Neuronal stem cell (in vitro differentiated cells): ENCODE data around the gene PRR5.
A peak's percentile ranks its signal among the peaks of the same experiment; 100 is the strongest.

ENCODE experiments used
- DNase-seq: peaks from one replicate; pipeline ENCODE4 v3.0.0-alpha.2; 2013; ENCODE audit warnings: low spot score
- H2AFZ ChIP-seq: one replicate; pipeline ENCODE4 v1.6.1; 2013; ENCODE audit warnings: mild to moderate bottlenecking, low read length, inconsistent platforms
- H2AK5ac ChIP-seq: 2 replicates; pipeline ENCODE4 v1.6.1; 2013; ENCODE audit warnings: low read depth, mild to moderate bottlenecking, inconsistent platforms, low read length, moderate library complexity, mixed read lengths
- H2BK120ac ChIP-seq: 2 replicates; pipeline ENCODE4 v1.6.1; 2013; ENCODE audit warnings: low read depth, mild to moderate bottlenecking, inconsistent platforms, low read length, moderate library complexity, mixed read lengths
- H2BK12ac ChIP-seq: one replicate; pipeline ENCODE4 v1.6.1; 2013; ENCODE audit warnings: low read length, inconsistent platforms
- H2BK15ac ChIP-seq: 2 replicates; pipeline ENCODE4 v1.6.1; 2013; ENCODE audit warnings: mild to moderate bottlenecking, low read length, inconsistent platforms, mixed read lengths
- H2BK5ac ChIP-seq: one replicate; pipeline ENCODE4 v1.6.1; 2013; ENCODE audit warnings: inconsistent platforms, mild to moderate bottlenecking, low read length, moderate library complexity
- H3K14ac ChIP-seq: one replicate; pipeline ENCODE4 v1.6.1; 2013; ENCODE audit warnings: low read length, inconsistent platforms
- H3K18ac ChIP-seq: 2 replicates; pipeline ENCODE4 v1.6.1; 2013; ENCODE audit warnings: low read length, inconsistent platforms
- H3K23ac ChIP-seq: 2 replicates; pipeline ENCODE4 v1.6.1; 2013; ENCODE audit warnings: low read depth, mild to moderate bottlenecking, mixed read lengths, low read length, inconsistent platforms; ENCODE audit not compliant: poor library complexity
- H3K27ac ChIP-seq: replicated peaks from 3 replicates; pipeline ENCODE4 v1.5.1; 2013; ENCODE audit warnings: low read length, inconsistent platforms
- H3K27me3 ChIP-seq, 3 experiments: 2 replicates each; pipeline ENCODE4 v1.6.1; 2013; ENCODE audit warnings: low read length in 3 of 3, mild to moderate bottlenecking in 2 of 3, inconsistent platforms in 1 of 3, low read depth in 1 of 3, mixed read lengths in 1 of 3, moderate library complexity in 1 of 3; ENCODE audit not compliant: control insufficient read depth in 3 of 3, insufficient read depth in 3 of 3
- H3K36me3 ChIP-seq, 2 donors: replicated peaks in 1 of 2; 2 replicates each; pipeline ENCODE4 v1.6.1; 2013; ENCODE audit warnings: low read length in 2 of 2; ENCODE audit not compliant: control insufficient read depth in 2 of 2, insufficient read depth in 2 of 2
- H3K4ac ChIP-seq: 2 replicates; pipeline ENCODE4 v1.6.1; 2013; ENCODE audit warnings: inconsistent platforms, mild to moderate bottlenecking, low read length, moderate library complexity
- H3K4me1 ChIP-seq, 2 donors: 1 replicate in 1 of 2; 2 replicates in 1 of 2; pipeline ENCODE4 v1.6.1; 2013; ENCODE audit warnings: low read length in 2 of 2, low read depth in 1 of 2; ENCODE audit not compliant: control insufficient read depth in 2 of 2, insufficient read depth in 1 of 2
- H3K4me2 ChIP-seq: one replicate; pipeline ENCODE4 v1.6.1; 2013; ENCODE audit warnings: mild to moderate bottlenecking, low read length, inconsistent platforms; ENCODE audit not compliant: insufficient read depth, poor library complexity, severe bottlenecking
- H3K4me3 ChIP-seq, 2 donors: 2 replicates each; pipeline ENCODE4 v1.5.1; 2013; ENCODE audit warnings: low read length in 2 of 2, mild to moderate bottlenecking in 2 of 2, inconsistent platforms in 1 of 2, moderate library complexity in 1 of 2
- H3K79me1 ChIP-seq: one replicate; pipeline ENCODE4 v1.6.1; 2013; ENCODE audit warnings: low read depth, mild to moderate bottlenecking, inconsistent platforms, low read length, moderate library complexity
- H3K9ac ChIP-seq: one replicate; pipeline ENCODE4 v1.6.1; 2013; ENCODE audit warnings: mild to moderate bottlenecking, low read depth, low read length, inconsistent platforms; ENCODE audit not compliant: poor library complexity
- H3K9me3 ChIP-seq, 2 donors: replicated peaks in 1 of 2; 2 replicates each; pipeline versions ENCODE3 to v1.6.1; 2013; ENCODE audit warnings: low read length in 2 of 2, mild to moderate bottlenecking in 2 of 2, inconsistent platforms in 1 of 2, low read depth in 1 of 2, mixed read lengths in 1 of 2, moderate library complexity in 1 of 2; ENCODE audit not compliant: control insufficient read depth in 2 of 2, insufficient read depth in 1 of 2
- H4K8ac ChIP-seq: one replicate; pipeline ENCODE4 v1.6.1; 2013; ENCODE audit warnings: low read depth, mild to moderate bottlenecking, inconsistent platforms, low read length, moderate library complexity
- H4K91ac ChIP-seq: one replicate; pipeline ENCODE4 v1.6.1; 2013; ENCODE audit warnings: low read length, low read depth, mild to moderate bottlenecking, inconsistent platforms; ENCODE audit not compliant: poor library complexity
- WGBS, 2 donors: extraction: QIAGEN DNeasy Blood & Tissue Kit; methylation state at CpG; one replicate each; pipeline ENCODE4 v1.1.7; 2013; ENCODE audit warnings: missing lambda C conversion rate in 2 of 2, mixed read lengths in 1 of 2; ENCODE audit not compliant: insufficient read length in 2 of 2, insufficient replicate concordance in 1 of 2; ENCODE audit errors: extremely low coverage in 2 of 2; 5-methylcytosine and 5-hydroxymethylcytosine counted together

The PRR5 gene

DNA sequence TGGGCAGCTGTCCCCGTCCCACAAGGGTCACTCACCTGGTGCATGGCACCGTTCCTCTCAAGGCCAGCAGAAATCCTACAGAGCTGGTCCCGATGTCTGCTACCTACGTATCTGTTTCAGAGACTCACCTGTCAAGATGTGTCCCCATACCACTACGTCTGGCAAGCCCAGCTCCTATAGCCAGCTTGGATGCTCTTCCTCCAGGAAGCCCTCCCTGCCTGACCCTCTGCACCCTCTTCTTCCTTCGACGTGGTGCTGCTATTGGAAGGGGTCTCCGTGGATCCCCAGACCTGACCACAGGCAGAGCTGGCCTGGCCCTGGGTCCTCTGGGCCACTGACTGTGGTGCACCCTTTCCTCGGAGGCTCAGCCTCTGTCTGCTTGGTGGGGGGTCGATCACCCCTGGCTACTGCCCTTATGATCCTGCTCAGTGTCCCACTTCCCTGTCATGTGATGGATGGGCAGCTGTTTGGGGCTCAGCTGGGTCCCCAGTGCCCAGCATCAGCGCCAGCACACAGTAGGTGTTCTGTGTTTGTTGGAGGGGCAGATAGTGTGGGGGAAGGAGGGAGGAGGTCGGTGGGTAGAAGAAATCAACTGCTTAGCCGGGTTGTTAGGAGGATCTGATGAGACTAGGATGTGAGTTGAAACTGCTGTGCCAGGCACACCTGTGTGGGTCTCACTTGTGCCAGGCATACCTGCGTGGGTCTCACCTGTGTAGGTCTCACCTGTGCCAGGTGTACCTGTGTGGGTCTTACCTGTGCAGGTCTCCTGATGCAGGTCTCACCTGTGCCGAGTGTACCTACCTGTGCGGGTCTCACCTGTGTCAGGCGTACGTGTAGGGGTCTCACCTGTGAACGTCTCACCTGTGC is 28.7 kb downstream of the PRR5 start:
- peak overlapping the region; percentile 32 for H3K9ac ChIP-seq
- no peak overlapping the region for H3K14ac ChIP-seq
- H3K36me3 ChIP-seq, result peaks cover 0 to 6% of the 10 kb centered on the region in 2 donors
- H3K9me3 ChIP-seq, result peaks cover 0 to 6% of the 10 kb centered on the region in 2 donors
- H2AFZ ChIP-seq, result peak overlapping the region; percentile 88
- H3K27ac ChIP-seq, result peak overlapping the region; percentile 44
- H3K4ac ChIP-seq, result no peak overlapping the region
- H3K18ac ChIP-seq, result peak overlapping the region; percentile 56
- H2BK15ac ChIP-seq, result no peak overlapping the region
- H4K8ac ChIP-seq, result no peak overlapping the region
- no peak overlapping the region for H2AK5ac ChIP-seq
- peaks cover 6% of the 10 kb centered on the region for H3K79me1 ChIP-seq
- no peak overlapping the region for H3K4me2 ChIP-seq
- H3K23ac ChIP-seq, result no peak overlapping the region
- peaks cover 0 to 8% (median 0%) of the 10 kb centered on the region in 3 experiments for H3K27me3 ChIP-seq
- DNase-seq, result no peak
- H3K4me1 ChIP-seq, result peaks cover 9 to 18% of the 10 kb centered on the region in 2 donors
- no peak overlapping the region for H2BK12ac ChIP-seq
- peak overlapping the region in 1 of 2 donors; percentile 49 for H3K4me3 ChIP-seq
- H4K91ac ChIP-seq, result no peak overlapping the region
- H2BK5ac ChIP-seq, result peak overlapping the region; percentile 4
- 100% methylated on average over 1 of the region's 19 CpGs; no CpG with 5 or more reads in 1 of the 2 donors for WGBS, 2 donors
- H2BK120ac ChIP-seq, result no peak overlapping the region

DNA sequence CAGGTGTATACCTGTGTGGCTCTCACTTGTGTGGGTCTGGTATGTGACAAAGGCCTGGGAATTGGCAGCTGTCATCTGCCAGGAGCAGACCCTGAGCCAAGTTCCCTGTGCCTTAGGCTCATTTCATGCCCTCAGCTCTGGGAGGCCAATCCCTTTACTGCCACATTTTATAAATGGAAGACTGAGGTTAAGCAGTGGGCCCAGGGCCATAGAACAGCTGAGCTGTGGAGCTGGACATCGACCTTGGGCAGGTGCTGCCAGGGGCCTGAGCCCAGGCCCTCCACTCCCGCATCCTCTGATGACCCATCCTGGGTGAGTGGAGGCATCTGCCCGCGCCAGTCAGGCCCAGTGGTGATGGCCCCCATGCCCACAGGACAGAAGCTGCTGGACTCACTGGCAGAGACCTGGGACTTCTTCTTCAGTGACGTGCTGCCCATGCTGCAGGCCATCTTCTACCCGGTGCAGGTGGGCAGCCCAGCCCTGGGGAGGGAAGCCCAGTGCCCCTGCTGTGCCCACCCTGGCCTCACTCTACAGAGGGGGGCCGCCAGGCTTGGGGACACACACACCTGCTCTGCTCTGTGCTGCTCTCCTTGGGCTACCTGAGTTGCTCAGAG is 29.5 kb downstream of the PRR5 start:
- Histone ChIP-seq H3K4me1 (peaks cover 9 to 18% of the 10 kb centered on the region in 2 donors), H3K36me3 (peaks cover 0 to 6% of the 10 kb centered on the region in 2 donors), H2BK15ac (no peak overlapping the region), H2AFZ (no peak overlapping the region), H3K23ac (peak overlapping the region; percentile 69), H3K27me3 (peaks cover 0 to 8% (median 0%) of the 10 kb centered on the region in 3 experiments), H3K18ac (peak overlapping the region; percentile 72), H3K4me2 (no peak overlapping the region), H2BK12ac (no peak overlapping the region), H3K27ac (no peak overlapping the region), H3K9ac (peak overlapping the region; percentile 75), H3K4ac (no peak overlapping the region), H2BK120ac (peak overlapping the region; percentile 16), H2AK5ac (peak overlapping the region; percentile 91), H4K91ac (no peak overlapping the region), H3K4me3 (peak overlapping the region in 1 of 2 donors; percentile 49), H4K8ac (no peak overlapping the region), H3K9me3 (peaks cover 0 to 6% of the 10 kb centered on the region in 2 donors), H3K14ac (peak overlapping the region; percentile 47), H2BK5ac (peak overlapping the region; percentile 72), H3K79me1 (peaks cover 6% of the 10 kb centered on the region)
- DNase-seq, result no peak
- WGBS, 2 donors, result no CpG with 5 or more reads among the region's 7 CpGs

DNA sequence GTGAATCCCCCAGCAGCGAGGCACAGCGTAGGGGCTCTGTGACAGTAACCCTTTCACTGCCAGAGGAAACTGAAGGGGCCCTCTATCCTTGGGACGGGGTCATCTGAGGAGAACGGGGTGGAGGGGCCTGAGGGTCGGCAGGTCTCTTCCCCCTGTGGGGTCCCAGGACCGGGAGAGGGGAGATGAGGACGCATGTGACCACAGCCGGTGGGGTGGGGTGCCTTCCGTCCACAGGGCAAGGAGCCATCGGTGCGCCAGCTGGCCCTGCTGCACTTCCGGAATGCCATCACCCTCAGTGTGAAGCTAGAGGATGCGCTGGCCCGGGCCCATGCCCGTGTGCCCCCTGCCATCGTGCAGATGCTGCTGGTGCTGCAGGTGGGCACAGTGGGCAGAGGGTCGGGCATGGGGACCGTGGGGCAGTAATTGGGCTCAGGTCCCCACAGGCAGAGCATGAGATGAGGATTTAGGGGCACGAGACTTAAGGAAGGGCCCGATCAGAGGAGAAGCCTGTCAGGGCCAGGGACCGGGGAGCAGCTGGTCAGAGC is 30.1 kb downstream of the PRR5 start:
- Histone ChIP-seq H3K79me1 (peaks cover 5% of the 10 kb centered on the region), H3K9ac (peak overlapping the region; percentile 75), H2AK5ac (peak overlapping the region; percentile 91), H4K91ac (peak overlapping the region; percentile 83), H2AFZ (no peak overlapping the region), H3K14ac (peak overlapping the region; percentile 47), H3K23ac (peak overlapping the region; percentile 69), H2BK120ac (peak overlapping the region; percentile 16), H2BK12ac (no peak overlapping the region), H3K4me3 (no peak overlapping the region), H4K8ac (no peak overlapping the region), H3K4me2 (no peak overlapping the region), H3K27ac (no peak overlapping the region), H3K36me3 (peaks cover 0 to 6% of the 10 kb centered on the region in 2 donors), H3K4me1 (peaks cover 9 to 18% of the 10 kb centered on the region in 2 donors), H3K4ac (no peak overlapping the region), H2BK5ac (peak overlapping the region; percentile 72), H3K9me3 (peaks cover 0 to 6% of the 10 kb centered on the region in 2 donors), H2BK15ac (no peak overlapping the region), H3K18ac (peak overlapping the region; percentile 77), H3K27me3 (peaks cover 0 to 14% (median 0%) of the 10 kb centered on the region in 3 experiments)
- no CpG with 5 or more reads among the region's 21 CpGs for WGBS, 2 donors
- DNase-seq, result no peak
